ENCODE results near the gene PDE4A.

Gene PDE4A

DNA sequence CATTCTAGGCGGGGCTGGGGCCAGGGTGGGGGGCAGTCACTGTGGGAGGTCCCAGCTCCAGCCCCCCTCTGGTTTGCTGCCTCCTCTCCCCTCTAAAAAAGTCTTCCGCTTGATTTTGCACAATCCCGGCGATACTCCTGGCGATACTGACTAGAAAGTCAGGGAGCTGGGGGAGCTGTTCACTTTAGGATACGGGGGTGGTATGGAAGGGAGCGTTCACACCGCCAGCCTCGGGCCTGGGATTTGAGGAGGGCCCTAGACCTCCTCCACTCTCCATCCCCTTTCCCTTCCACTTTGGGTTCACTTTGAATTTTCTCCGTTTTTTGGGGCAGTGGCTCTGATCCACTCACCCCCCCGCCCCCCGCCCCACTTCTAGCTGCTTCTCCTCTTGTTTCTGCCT, 47.8 kb downstream of the PDE4A start:
- DNase-seq: no peak

DNA sequence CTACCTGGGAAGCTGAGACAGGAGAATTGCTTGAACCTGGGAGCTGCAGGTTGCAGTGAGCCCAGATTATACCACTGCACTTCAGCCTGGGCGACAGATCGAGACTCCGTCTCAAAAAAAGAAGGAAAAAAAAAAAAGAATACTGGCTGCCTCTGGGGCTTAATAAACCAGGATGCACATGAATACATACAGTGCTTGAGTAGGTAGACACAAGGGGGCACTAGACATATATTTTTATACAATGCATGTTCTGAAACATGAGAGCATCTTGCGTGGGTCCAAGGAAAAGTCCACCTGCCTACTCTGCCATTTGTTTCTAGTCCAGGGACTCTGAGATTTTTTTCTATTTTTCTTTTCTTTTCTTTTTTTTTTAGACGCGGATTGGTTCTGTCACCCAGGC, 51.6 kb downstream of the PDE4A start:
- DNase-seq: peak; percentile 61

DNA sequence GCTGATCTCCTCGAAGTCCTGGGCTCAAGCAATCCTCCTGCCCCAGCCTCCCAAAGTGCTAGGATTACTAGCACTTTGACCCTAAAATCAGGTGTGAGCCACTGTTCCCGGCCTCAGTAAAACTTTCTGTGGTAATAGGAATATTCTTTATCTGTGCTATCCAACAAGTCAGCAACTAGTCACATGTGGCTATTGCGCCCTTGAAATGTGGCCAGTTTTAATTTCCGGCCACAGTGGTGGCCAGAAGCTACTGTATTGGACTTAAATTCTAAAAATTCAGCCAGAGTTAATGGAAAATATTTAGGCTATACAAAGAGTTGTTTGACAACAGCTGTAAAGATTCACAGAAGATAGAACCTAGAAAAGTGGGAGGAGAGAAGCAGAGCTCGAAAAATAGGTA, 52.9 kb downstream of the PDE4A start:
- DNase-seq: no peak

DNA sequence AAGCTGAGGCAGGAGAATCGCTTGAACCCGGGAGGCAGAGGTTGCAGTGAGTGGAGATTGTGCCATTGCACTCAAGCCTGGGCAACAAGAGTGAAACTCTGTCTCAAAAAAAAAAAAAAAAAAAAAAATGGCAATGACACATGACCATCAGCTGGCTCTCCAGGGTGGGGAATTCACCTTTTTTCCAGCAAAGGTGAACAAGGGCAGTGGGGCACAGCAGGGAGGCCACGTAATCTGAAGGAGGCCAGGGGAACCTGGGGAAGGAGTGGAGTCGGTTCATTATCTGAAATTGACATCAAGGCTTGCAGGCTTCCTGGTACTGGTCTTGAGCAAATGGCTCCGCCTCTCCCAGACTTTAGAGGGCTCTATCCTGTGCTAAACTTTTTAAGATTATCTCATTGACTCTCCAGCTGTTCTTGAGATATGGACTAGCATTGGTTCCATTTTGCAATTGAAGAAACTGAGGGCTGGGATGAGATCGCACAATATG, 54.7 kb downstream of the PDE4A start:
- DNase-seq: no peak

DNA sequence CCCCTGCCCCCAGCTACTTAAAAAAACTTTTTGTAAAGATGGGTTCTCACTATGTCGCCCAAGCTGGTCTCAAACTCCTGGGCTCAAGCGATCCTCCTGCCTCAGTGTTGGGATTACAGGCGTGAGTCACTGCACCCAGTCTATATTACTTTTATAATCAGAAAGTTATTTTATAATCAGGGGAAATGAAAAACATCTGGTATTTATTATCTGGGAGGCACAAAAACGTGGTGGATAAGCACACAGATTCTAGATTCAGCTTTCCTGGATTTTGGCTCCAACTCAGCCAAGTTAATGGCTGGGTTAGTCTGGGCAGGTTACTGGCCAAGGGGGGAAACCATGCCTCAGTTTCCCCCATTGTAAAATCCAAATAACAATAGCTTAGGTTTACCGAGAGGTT, 58.1 kb downstream of the PDE4A start:
- DNase-seq: no peak

DNA sequence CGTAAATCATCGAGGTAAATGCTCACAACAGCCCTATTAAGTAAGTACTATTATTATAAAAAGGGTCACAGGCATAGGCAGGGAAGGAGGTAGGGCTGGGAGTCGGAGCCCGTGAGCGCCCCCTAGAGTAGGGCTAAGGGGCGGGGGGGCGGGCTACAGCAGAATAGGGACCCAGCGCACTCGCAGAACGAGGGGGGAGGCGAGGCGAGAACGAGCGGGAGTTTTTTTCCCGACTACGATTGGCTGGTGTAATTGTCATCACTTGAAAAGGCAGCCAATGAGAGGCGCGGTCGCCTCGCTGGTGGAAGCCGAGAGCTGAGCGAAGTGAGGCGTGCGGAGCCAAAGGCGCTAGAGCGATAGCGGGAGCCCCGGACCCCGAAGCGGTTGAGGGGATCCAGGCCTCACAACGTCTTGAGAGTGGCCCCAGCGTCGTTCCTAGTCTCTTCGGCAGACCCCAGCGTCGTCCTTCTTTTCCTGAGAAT, 58.6 kb downstream of the PDE4A start:
- no peak for DNase-seq

DNA sequence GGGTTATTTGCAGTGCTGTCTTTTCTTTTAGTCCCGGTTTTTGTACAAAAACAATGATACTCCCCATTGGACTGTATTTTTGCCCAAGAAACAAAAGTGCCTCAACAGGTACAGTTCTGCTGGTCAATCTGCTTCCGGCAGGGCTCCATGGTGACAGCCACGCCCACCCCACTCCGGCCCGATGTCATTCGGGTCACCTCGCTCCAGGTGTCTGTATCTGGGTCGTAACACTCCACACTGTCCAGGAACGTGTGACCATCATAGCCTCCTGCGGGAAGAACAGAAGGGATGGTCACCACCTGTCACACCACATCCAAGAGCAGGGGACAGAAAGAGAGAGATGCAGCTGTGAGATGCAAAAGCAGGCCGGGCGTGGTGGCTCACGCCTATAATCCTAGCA, 66.2 kb downstream of the PDE4A start:
- DNase-seq: no peak

DNA sequence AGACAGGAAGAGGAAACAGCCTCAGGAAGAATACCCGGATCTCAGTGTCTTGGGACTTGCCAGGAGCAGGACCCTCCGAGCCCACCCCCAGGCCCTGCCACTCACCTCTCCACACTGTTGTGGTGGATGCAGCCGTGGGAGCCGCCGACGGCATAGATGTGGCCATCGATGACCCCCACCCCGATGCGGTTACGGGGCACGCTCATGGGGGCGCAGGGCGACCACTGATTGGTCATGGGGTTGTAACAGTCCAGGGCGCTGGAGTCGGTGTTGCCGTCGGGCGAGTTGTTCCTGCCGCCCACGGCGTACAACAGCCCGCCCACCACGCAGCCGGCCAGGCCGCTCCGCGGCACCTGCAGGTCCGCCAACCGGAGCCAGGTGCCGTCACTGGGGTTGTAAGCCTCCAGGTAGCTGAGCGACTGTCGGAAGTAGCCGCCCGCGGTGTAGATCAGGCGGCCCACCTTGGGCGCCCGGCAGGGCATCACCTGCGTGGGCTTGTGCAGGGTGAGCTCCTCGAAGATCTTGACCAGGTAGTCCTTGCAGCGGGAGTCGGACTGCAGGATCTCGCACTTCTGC, 71.2 kb downstream of the PDE4A start:
- no peak for DNase-seq

DNA sequence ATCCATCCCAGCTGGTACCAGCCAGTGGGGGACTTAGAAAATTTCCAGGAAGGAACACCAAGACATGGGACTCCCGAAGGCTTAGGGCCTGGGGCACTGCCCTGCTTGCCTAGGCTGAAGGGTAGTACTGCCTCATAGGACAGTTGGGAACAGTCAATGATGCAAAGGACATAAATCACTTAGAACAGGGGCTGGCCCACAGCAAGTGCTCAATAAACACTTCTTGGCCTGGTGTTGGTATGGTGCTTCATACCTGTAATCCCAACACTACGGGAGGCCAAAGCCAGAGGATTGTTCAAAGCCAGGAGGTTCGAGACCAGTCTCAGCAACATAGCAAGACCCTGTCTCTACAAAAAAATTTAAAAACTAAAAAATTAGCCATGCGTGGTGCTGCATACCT, 77.0 kb downstream of the PDE4A start:
- no peak for DNase-seq

DNA sequence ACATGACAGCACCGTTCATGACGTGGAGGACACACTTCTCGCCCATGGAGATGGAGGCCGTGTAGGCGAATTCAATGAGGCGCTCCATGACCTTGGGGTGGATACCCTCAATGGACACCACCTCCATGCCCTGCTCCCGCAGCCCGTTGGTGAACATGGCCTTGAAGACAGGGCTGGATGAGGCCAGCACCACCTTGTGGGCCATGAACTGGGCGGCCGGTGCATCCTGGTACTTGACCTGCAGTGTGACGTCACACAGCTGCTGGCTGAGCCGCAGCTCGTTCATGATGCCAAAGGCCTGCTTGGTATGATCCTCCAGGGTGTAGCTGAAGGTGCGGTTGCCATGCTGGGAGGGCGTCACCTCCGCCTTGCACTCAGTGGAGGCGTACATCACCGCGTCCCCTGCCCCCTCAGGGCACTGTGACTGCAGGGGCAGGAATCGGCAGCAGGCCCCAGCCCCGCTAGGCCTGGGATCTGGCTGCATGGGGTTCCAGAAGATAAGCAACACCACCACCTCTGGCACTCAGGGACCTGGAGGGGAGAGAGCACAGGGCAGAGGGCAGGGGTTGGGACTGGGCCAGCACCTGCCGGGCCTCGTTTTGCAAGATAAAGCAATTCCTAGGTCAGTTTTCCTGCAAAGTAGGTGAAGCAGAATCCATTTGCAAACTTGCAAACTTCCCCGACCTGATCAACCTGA, 79.4 kb downstream of the PDE4A start:
- DNase-seq: no peak

DNA sequence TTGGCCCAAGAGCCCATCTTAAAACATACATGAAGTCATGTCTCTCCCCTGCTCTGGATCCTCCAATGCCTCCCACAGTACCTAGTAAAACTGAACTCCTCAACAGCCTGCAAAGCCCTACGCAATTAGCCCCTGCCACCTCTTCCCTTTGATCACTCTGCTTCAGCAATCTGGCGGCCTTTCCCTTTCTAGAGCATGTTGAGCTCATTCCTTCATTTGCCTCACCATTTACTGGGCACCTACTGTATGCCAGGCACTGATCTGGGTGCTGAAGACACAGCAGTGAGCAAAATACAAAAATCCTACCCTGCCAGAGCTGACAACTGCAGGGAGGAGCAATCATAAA, 79.9 kb downstream of the PDE4A start:
- DNase-seq: no peak

DNA sequence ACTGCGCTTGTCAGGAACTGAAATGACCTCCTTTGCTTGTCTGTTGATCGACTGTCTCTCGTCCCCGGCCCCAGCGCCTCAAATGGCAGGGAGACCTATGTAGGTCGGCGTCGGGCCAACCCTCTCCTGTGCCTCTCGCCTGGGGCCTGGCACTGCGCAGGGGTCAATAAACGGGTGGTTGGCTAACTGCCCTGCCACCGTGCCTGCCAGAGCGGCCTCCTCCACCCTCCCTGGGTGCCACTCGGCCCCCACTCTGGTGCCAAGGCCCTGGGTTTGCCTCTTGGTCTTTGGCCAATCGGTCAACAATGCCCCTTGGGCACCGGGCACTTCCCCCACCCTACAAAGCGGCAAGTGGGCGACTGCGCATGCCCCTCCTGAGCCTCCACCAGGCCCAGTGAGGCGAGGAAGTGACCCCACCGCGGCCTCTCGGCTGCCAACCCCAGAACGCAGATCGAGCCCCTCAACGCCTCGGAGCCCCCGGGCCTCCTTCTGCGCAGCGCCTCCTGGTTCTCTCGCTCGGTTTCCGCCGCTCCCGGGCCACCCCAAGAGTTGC, 81.7 kb downstream of the PDE4A start:
- peak; percentile 78 for DNase-seq

DNA sequence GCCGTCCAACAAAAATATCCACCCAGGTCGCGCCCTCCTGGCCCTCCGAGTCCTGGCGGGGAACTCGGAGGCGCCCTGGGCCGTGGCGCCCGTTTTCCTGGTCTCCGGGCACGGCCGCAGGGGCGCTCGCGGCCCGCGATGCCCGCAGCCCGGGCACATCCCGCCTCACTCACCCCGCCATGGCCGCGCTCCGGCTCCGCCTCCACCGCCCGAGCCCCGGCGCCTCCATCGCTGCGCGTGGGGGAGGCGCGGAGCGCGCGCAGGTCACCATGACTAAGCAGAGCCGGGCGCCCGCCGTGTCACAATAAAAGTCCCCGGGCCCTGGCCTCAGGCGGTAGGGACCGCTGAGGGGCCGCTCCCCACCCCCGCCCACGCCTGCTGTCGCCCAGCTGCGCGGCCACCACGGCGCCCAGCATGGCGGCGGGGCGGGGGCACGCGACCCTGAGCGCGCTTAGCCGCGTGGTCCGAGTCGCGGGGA, 82.2 kb downstream of the PDE4A start:
- DNase-seq: peak; percentile 95

DNA sequence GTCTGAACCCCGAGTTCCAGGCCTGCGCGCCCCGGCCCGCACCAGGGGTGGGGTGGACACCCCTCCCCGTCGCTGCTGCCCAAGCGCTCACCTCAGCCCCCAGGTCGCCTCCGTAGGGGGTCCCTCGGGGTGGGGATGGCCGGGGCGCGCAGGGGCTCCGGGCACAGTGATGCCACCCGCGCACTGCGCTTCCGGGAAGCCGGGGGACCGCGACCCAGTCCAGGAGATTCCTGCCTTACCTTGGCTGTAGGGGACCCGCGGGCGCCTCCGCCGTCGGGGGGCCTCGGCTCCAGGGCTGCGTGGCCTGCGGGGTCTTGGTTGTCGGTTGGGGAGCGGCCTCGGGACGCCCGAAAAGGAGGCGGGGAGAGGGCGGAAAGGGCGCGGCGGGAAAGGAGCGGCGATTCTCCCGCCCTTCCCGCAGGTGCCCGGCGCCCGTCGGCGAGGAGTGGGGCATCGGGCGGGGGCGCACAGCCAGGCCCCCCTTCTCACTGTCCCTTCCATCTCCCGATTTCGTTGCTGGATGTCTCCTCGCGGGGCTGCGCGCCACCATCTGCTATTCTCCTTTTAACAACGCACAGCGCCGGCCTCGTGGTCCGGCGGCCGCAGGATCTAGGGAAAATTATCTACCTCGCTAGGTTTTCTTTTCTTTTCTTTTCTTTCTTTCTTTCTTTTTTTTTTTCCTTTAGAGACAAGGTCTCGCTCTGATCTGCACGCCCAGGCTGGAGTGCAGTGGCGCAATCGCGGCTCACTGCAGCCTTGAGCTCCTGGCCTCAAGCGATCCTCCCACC, 82.9 kb downstream of the PDE4A start, which contains the start of gene KEAP1:
Gene KEAP1, minus strand, starts transcription at position 355 of the 788 bp plus-strand sequence. CDS start 3,323 bp downstream, outside the sequence.
- DNase-seq: peak; percentile 35

DNA sequence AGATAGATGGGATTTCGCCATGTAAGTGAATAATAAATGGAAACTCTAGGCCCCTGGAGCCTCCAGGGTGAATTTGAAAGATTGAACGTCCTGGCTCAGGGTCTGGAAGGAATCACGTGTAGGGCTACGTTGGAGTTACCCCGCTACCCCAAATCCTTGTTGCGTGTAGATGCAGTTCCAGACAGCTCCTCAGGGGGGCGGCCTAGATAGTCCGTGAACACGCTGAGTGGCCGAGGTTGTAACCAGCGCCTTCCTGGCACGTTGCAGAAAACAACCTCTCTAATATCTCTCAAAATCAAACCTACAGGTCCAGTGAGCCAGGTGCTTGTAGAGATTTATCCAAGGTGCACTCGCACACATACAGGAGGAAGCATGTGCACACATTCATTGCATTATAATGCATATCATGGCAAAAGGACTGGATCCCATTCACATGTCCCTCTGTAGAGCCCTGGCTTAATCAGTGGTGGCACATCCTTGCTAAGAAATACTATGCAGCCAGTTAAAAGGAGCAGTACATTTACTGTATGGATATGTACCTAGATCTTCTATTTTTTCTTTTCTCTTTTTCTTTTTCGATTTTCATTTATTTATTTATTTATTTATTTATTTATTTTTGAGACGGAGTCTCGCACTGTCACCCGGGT, 85.4 kb downstream of the PDE4A start:
- peak; percentile 2 for DNase-seq

DNA sequence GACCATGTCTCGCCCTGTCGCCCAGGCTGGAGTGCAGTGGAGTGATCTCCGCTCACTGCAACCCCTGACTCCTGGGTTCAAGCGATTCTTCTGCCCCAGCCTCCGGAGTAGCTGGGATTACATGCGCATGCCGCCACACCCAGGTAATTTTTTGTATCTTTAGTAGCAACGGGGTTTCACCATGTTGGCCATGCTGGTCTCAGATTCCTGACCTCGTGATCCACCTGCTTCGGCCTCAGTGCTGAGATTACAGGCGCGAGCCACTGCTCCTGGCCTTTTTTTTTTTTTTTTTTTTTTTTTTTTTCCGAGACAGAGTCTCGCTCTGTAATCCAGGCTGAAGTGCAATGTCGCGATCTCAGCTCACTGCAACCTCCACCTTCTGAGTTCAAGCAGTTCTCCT, 87.7 kb downstream of the PDE4A start:
- no peak for DNase-seq

DNA sequence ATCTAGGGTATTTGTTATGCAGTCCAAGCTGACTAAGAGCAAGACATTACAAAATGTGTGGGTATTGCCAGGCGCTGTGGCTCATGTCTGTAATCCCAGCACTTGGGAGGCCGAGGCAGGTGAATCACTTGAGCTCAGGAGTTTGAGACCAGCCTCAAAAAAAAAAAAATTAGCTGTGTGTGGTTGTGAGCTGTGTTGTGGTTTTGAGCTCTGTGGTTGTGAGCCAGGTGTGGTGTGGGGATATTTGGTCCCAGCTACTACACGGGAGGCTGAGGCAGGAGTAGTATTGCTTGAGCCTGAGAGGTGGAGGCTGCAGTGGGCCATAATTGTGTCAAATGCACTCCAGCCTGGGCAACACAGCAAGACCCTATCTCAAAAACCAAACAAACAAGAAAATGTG, 88.4 kb downstream of the PDE4A start:
- no peak for DNase-seq

DNA sequence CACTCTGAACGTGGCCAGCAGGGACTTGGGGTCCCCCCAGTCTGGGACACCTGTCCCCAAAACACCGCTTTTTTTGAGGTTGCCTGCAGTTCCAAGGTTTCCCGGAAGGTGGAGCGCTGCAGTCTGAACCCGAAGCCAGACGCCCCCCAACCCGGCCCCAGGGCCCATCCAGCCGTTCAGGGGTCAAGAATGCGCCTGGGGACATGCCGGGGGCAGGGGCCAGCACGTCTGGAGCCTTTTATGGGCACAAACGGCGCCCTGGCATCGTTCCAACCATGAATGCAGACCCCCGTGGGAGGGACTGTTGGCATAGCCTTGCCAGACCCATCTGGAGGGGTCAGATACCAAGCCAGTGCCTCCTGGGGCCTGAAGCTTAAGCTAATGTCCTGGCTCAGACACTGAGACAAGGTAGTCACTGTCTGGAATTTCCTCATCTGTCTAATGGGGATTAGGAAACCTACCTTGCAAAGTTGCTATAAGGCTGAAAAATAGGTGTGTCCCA, 90.0 kb downstream of the PDE4A start:
- no peak for DNase-seq

DNA sequence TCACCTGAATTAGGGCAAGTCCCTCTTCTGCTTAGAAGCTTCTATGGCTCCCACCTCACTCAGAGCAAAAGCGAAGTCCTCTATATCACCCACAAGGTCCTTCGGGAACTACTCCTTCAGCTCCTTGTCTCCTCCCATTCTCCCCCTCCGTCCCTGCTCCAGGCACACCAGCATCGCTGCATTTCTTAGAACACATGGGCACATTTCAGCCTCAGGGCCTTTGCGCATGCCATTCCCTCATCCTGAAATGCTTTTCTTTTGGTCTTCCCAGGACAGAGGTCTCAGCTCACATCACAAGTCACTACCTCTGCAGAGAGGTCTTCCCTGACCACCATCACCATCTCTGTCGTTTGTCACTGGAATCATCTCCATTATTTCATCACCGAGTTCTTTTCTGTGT, 92.9 kb downstream of the PDE4A start:
- DNase-seq: no peak

DNA sequence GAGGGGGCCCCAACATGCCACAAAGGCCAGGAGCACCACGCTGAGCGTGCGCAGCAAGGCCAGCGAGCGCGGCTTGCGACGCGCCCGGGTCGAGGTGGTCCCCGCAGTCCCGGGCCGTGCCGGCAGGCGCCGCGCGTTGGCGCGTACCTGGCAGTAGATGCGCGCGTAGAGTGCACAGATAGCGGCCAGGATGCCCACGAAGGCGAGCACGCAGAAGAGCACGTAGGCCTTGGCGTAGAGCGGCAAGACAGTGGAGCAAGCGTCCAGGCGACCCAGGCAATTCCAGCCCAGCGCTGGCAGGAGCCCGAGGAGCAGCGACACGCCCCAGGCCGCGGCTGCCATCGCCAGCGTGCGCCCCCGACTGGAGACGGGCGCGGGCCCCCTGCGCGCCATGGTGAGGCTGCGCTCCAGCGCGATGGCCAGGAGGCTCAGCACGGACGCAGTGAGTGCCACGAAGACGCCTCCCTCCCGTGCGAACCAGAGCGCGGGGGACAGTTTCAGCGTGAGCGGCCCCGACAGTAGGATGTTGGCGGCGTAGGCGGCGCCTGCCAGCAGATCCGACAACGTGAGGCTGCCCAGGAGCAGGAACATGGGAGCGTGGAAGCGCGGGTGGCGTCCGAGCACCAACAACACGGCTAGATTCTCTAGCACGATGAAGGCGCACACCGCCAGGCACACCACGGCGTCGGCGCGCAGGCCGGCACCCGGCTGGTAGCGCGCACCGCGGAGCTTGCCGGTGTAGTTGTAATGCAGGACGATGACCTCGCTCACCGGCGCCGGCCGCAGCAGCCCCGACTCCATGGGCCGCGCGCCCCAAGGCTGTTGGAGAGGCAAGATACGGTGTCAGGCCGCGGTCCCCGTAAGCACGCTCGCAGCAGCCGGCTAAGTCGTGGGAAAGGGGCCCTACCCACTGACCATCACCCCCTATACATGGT, 94.1 kb downstream of the PDE4A start:
- no peak for DNase-seq

DNA sequence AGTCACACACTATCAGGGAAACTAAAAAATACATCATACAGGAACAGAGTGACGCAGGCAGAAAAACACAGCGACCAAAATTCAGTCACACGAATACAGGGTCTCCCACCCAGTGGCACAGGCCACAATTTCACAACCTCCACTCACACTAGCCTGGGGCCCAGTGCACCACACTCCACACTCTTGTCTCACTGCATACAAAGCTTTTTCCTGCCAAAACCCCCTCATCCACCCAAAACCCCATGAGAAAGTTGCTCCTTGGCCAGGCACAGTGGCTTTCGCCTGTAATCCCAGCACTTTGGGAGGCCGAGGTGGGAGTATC, 95.7 kb downstream of the PDE4A start:
- DNase-seq: no peak

Data from COR-L47 (cell line).